ENCODE measurements around the gene TMED8.

GRCh38 chr14:77339407-77339806 is 37.5 kb downstream of the TMED8 start:
- TF ChIP-seq CTCF (IDR thresholded peaks at IDR 0.05) (no peak), POLR2A (IDR thresholded peaks at IDR 0.05) (no peak)

Measured in ovary (tissue), 3 donors.